GM15510 (cell line): ENCODE results near the gene HSPA9.

ENCODE experiments used
- POLR2A ChIP-seq: IDR thresholded peaks from 3 replicates; pipeline ENCODE4 v1.6.1; 2011; ENCODE audit warnings: borderline replicate concordance; ENCODE audit not compliant: insufficient read length; ENCODE audit errors: extremely low read depth

Gene HSPA9

GRCh38 chr5:138553437-138554095, 21.6 kb downstream of the HSPA9 start:
- no peak for TF ChIP-seq POLR2A

- TF ChIP-seq POLR2A: no peak
Observed at GRCh38 chr5:138552657-138553056, 22.5 kb downstream of the HSPA9 start.

- no peak for TF ChIP-seq POLR2A
Observed at GRCh38 chr5:138549414-138549813, 25.8 kb downstream of the HSPA9 start.

GRCh38 chr5:138545919-138546562, 29.2 kb downstream of the HSPA9 start:
- no peak for TF ChIP-seq POLR2A

GRCh38 chr5:138544181-138545134, 30.7 kb downstream of the HSPA9 start:
- TF ChIP-seq POLR2A: no peak

- peak; percentile 43 for TF ChIP-seq POLR2A
Observed at GRCh38 chr5:138543730-138544104, 31.5 kb downstream of the HSPA9 start.

- peak; percentile 73 for TF ChIP-seq POLR2A
Observed at GRCh38 chr5:138542956-138543729, 32.1 kb downstream of the HSPA9 start, which contains the start of gene ETF1. Gene ETF1, minus strand, starts transcription at chr5:138543236. Its CDS starts 318 bp downstream, at chr5:138542918.

GRCh38 chr5:138542180-138542955, 32.8 kb downstream of the HSPA9 start:
- TF ChIP-seq POLR2A: no peak

- no peak for TF ChIP-seq POLR2A
Observed at GRCh38 chr5:138541511-138542179, 33.6 kb downstream of the HSPA9 start.

- TF ChIP-seq POLR2A: no peak
Observed at GRCh38 chr5:138539791-138540190, 35.4 kb downstream of the HSPA9 start.

GRCh38 chr5:138538943-138539627, 36.1 kb downstream of the HSPA9 start:
- no peak for TF ChIP-seq POLR2A

GRCh38 chr5:138536665-138537315, 38.4 kb downstream of the HSPA9 start:
- no peak for TF ChIP-seq POLR2A
